ENCODE data around the gene ZNF436. TPM values are rescaled to one million over a fixed set of nuclear protein-coding genes. Genes with fewer than 3 reads are reported as not detected.
A peak's percentile ranks its signal among the peaks of the same experiment; 100 is the strongest.
"Not testable (repeated sequence)": the region's sequence is repeated elsewhere in the genome, so short reads cannot be mapped to it uniquely, and the experiment has no call there.

Gene ZNF436
- total RNA-seq, 1 donor from 2014 or later: 13.9 TPM

GRCh38 chr1:23330846-23331245, 38.8 kb downstream of the ZNF436 start:
- no peak for TF ChIP-seq CTCF (IDR thresholded peaks at IDR 0.05; ENCODE audit: unreplicated experiment)
- no peak for DNase-seq (ENCODE audit: low spot score, unreplicated experiment)
- no peak overlapping the region for H3K27ac Mint-ChIP-seq
- H3K36me3 Mint-ChIP-seq (ENCODE audit: insufficient read depth): peaks cover 52% of the 10 kb centered on the region
- H3K4me3 Mint-ChIP-seq (ENCODE audit: low read depth): no peak overlapping the region
- H3K4me1 Mint-ChIP-seq (ENCODE audit: low read depth): peaks cover 1% of the 10 kb centered on the region
- no peaks in the 10 kb centered on the region for H3K9me3 Mint-ChIP-seq (ENCODE audit: low read depth)
- H3K27me3 Mint-ChIP-seq: no peaks in the 10 kb centered on the region

GRCh38 chr1:23325393-23325792, 44.2 kb downstream of the ZNF436 start:
- no peak for DNase-seq (ENCODE audit: low spot score, unreplicated experiment)
- Mint-ChIP-seq H3K4me3 (ENCODE audit: low read depth) (no peak overlapping the region), H3K27ac (peak overlapping the region; percentile 5), H3K27me3 (no peaks in the 10 kb centered on the region), H3K4me1 (ENCODE audit: low read depth) (peaks cover 1% of the 10 kb centered on the region), H3K9me3 (ENCODE audit: low read depth) (no peaks in the 10 kb centered on the region), H3K36me3 (ENCODE audit: insufficient read depth) (peaks cover 41% of the 10 kb centered on the region)
- TF ChIP-seq CTCF (IDR thresholded peaks at IDR 0.05; ENCODE audit: unreplicated experiment): no peak

GRCh38 chr1:23322770-23323169, 46.9 kb downstream of the ZNF436 start:
- no peak for TF ChIP-seq CTCF (IDR thresholded peaks at IDR 0.05; ENCODE audit: unreplicated experiment)
- Mint-ChIP-seq H3K27ac (peak overlapping the region; percentile 19), H3K36me3 (ENCODE audit: insufficient read depth) (peaks cover 37% of the 10 kb centered on the region)

GRCh38 chr1:23310280-23310679, 59.4 kb downstream of the ZNF436 start:
- peaks cover 28% of the 10 kb centered on the region for H3K36me3 Mint-ChIP-seq (ENCODE audit: insufficient read depth)
- DNase-seq (ENCODE audit: low spot score, unreplicated experiment); H3K27ac Mint-ChIP-seq: not testable (repeated sequence)

More at GRCh38 chr1:23322770-23323169, 46.9 kb downstream of the ZNF436 start:
- Mint-ChIP-seq H3K4me3 (ENCODE audit: low read depth) (no peak overlapping the region), H3K27me3 (no peaks in the 10 kb centered on the region), H3K4me1 (ENCODE audit: low read depth) (no peaks in the 10 kb centered on the region), H3K9me3 (ENCODE audit: low read depth) (no peaks in the 10 kb centered on the region)
- no peak for DNase-seq (ENCODE audit: low spot score, unreplicated experiment)

More at GRCh38 chr1:23310280-23310679, 59.4 kb downstream of the ZNF436 start:
- not testable (repeated sequence) for H3K9me3 Mint-ChIP-seq (ENCODE audit: low read depth); H3K27me3 Mint-ChIP-seq; H3K4me3 Mint-ChIP-seq (ENCODE audit: low read depth); H3K4me1 Mint-ChIP-seq (ENCODE audit: low read depth)

Other genes starting within 250 kb of the ZNF436 start
- gene LUZP1, start 201.0 kb downstream of the ZNF436 start, total RNA-seq: 45.3 and 47.5 TPM in 2 replicates
- gene HTR1D, start 152.3 kb downstream of the ZNF436 start, total RNA-seq: 0.20 and 0.31 TPM in 2 replicates
- 201 and 212 TPM in 2 replicates for gene HNRNPR, start 25.6 kb downstream of the ZNF436 start, total RNA-seq
- 12.9 and 13.6 TPM in 2 replicates for gene TCEA3, start 54.9 kb upstream of the ZNF436 start, total RNA-seq
- 63.4 and 67.8 TPM in 2 replicates for gene ASAP3, start 114.3 kb upstream of the ZNF436 start, total RNA-seq
- 7.8 and 9.7 TPM in 2 replicates for gene E2F2, start 161.4 kb upstream of the ZNF436 start, total RNA-seq
- gene ID3, start 189.7 kb upstream of the ZNF436 start, total RNA-seq: 420 and 434 TPM in 2 replicates

All from progenitor cell of endocrine pancreas (in vitro differentiated cells).